Measurements from ENCODE around the gene DOCK2.

DNA sequence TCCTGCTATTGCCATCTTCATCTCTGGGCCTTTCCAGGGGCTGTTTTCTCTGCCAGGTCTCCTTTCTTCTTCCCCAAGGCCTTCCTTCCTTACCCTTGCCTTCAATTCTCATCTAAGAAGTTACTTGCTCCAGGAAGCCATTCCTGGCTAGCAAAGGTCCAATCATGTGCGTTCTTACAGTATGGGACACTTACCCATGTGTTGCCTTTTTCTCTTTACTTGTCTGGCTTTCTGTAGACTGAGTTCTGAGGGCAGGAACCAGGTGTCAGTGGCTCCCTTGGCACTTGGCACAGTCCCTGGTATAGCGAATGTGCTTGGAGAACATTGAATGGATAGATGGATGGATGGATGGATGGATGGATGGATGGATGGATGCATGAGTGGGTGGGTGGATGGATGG lies 478.9 kb downstream of the DOCK2 start:
- TF ChIP-seq, protein P1, sequence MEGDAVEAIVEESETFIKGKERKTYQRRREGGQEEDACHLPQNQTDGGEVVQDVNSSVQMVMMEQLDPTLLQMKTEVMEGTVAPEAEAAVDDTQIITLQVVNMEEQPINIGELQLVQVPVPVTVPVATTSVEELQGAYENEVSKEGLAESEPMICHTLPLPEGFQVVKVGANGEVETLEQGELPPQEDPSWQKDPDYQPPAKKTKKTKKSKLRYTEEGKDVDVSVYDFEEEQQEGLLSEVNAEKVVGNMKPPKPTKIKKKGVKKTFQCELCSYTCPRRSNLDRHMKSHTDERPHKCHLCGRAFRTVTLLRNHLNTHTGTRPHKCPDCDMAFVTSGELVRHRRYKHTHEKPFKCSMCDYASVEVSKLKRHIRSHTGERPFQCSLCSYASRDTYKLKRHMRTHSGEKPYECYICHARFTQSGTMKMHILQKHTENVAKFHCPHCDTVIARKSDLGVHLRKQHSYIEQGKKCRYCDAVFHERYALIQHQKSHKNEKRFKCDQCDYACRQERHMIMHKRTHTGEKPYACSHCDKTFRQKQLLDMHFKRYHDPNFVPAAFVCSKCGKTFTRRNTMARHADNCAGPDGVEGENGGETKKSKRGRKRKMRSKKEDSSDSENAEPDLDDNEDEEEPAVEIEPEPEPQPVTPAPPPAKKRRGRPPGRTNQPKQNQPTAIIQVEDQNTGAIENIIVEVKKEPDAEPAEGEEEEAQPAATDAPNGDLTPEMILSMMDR (IDR thresholded peaks at IDR 0.05; ENCODE audit: borderline replicate concordance, extremely low read depth, low read length, poor library complexity, severe bottlenecking) = no peak
- TF ChIP-seq EZH2 (IDR thresholded peaks at IDR 0.05; ENCODE audit: borderline replicate concordance, low read depth, low read length, severe bottlenecking) = no peak
